Measurements from ENCODE around the gene BICD2.

- TF ChIP-seq EZH2 (optimal IDR thresholded peaks at IDR 0.05; ENCODE audit: low read depth, low read length) (no peak), CTCF (IDR thresholded peaks at IDR 0.05; ENCODE audit: low read length) (no peak), EZH2phosphoT487 (IDR thresholded peaks at IDR 0.05; ENCODE audit: low read length) (no peak)
Observed at GRCh38 chr9:92749934-92750315, 14.7 kb downstream of the BICD2 start.

Measured in MM.1S (cell line).